ENCODE data around the gene TMEM45A. TPM values are rescaled to one million over a fixed set of nuclear protein-coding genes. Genes with fewer than 3 reads are reported as not detected.

TMEM45A gene
- total RNA-seq, 1 experiment from 2014 or later, result 10.1 TPM

DNA sequence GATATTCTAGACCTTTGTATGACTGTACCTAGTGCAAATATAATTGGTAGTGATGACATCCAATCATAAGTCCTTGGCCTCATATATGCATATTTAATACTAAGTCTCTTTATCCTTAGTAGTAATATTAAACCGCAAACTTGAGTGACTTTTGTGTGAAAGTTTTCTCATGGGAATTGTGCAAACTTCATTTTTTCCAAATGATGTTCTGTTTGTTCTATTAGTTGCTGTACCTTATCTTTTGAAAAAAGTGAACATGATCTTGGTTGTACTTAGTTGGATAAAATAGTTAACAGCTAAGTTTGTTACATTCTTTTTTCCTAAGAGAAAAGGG is 43.2 kb downstream of the TMEM45A start:
- no peaks in the 10 kb centered on the region for H3K4me1 ChIP-seq (ENCODE audit: insufficient read depth, low read length)
- no peaks in the 10 kb centered on the region for H3K27me3 Mint-ChIP-seq (ENCODE audit: low read depth)
- no CpG with 5 or more reads among the region's 1 CpG for WGBS (ENCODE audit: extremely low coverage, insufficient read length, low lambda C conversion rate)

More for the DNA sequence above, 43.2 kb downstream of the TMEM45A start:
- H2AK5ac ChIP-seq (ENCODE audit: insufficient read length, low read length), result no peak overlapping the region
- no peak overlapping the region for H3K27ac ChIP-seq (ENCODE audit: insufficient read length, low read depth, low read length)
- H3K18ac ChIP-seq (ENCODE audit: insufficient read length, low read depth, low read length), result no peak overlapping the region
- H3T11ph ChIP-seq (ENCODE audit: low read length), result no peak overlapping the region
- H3K9me3 ChIP-seq (ENCODE audit: control insufficient read depth, low read depth, low read length), result no peaks in the 10 kb centered on the region
- no peak overlapping the region for H2BK120ac ChIP-seq (ENCODE audit: low read depth, low read length, poor library complexity, severe bottlenecking)
- H3K23me2 ChIP-seq (ENCODE audit: insufficient read length, low read depth, low read length, poor library complexity, severe bottlenecking), result no peaks in the 10 kb centered on the region
- no peak overlapping the region for H4K91ac ChIP-seq (ENCODE audit: insufficient read length, low read depth, low read length)
- Mint-ChIP-seq H3K4me1 (no peaks in the 10 kb centered on the region), H3K9me3 (no peaks in the 10 kb centered on the region; a peak in 1 of 5 replicates), H3K4me3 (no peak overlapping the region), H3K27ac (no peak overlapping the region), H3K36me3 (ENCODE audit: insufficient read depth in 1 of 3, low read depth in 3 of 3) (peaks cover 0 to 1% (median 0%) of the 10 kb centered on the region in 3 experiments; a peak in 1 of 7 replicates)
- no peak overlapping the region for H4K5ac ChIP-seq (ENCODE audit: insufficient read length, low read depth, low read length)
- no peak overlapping the region for H3K4ac ChIP-seq (ENCODE audit: low read depth, low read length)
- no peak overlapping the region for H2BK5ac ChIP-seq (ENCODE audit: insufficient read length, low read length)
- DNase-seq, result no peak
- no peak overlapping the region for H4K8ac ChIP-seq (replicated peaks; ENCODE audit: insufficient read length, low read depth, low read length)
- no peaks in the 10 kb centered on the region for H3K79me2 ChIP-seq (ENCODE audit: insufficient read depth, low read length)
- H3K56ac ChIP-seq (ENCODE audit: insufficient read length, low read depth, low read length), result no peak overlapping the region
- H2BK20ac ChIP-seq (ENCODE audit: low read depth, low read length, poor library complexity, severe bottlenecking), result no peak overlapping the region
- H2BK12ac ChIP-seq (ENCODE audit: insufficient read length, low read depth, low read length), result no peak overlapping the region
- no peak overlapping the region for H3K4me2 ChIP-seq (ENCODE audit: insufficient read depth, insufficient read length, low read length)
- H3K14ac ChIP-seq (ENCODE audit: insufficient read depth, low read length), result no peak overlapping the region
- H4K20me1 ChIP-seq (ENCODE audit: control insufficient read depth, insufficient read depth, insufficient read length), result no peaks in the 10 kb centered on the region
- TF ChIP-seq, protein P1, sequence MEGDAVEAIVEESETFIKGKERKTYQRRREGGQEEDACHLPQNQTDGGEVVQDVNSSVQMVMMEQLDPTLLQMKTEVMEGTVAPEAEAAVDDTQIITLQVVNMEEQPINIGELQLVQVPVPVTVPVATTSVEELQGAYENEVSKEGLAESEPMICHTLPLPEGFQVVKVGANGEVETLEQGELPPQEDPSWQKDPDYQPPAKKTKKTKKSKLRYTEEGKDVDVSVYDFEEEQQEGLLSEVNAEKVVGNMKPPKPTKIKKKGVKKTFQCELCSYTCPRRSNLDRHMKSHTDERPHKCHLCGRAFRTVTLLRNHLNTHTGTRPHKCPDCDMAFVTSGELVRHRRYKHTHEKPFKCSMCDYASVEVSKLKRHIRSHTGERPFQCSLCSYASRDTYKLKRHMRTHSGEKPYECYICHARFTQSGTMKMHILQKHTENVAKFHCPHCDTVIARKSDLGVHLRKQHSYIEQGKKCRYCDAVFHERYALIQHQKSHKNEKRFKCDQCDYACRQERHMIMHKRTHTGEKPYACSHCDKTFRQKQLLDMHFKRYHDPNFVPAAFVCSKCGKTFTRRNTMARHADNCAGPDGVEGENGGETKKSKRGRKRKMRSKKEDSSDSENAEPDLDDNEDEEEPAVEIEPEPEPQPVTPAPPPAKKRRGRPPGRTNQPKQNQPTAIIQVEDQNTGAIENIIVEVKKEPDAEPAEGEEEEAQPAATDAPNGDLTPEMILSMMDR (conservative IDR thresholded peaks at IDR 0.05), result no peak
- H3K27me3 ChIP-seq (ENCODE audit: insufficient read depth, low read length), result no peaks in the 10 kb centered on the region
- H3K23ac ChIP-seq (ENCODE audit: insufficient read length, low read depth, low read length), result no peak overlapping the region
- H3K9ac ChIP-seq (ENCODE audit: extremely low read depth, insufficient read length, low read length), result no peak overlapping the region
- H2AFZ ChIP-seq (ENCODE audit: low read length), result no peak overlapping the region
- no peak overlapping the region for H2BK15ac ChIP-seq (ENCODE audit: low read depth, low read length)
- H3K79me1 ChIP-seq (ENCODE audit: insufficient read depth, low read depth, low read length, poor library complexity, severe bottlenecking), result no peaks in the 10 kb centered on the region
